Heart right ventricle (tissue), 16 donors: ENCODE data around the gene TSFM. TPM values are rescaled to one million over a fixed set of nuclear protein-coding genes. Genes with fewer than 3 reads are reported as not detected.

ENCODE experiments used
- ATAC-seq, 8 donors: fragments of 200-7000 bp; cut with Tn5 transposase; one replicate each; pipeline ENCODE4 v1.9.1; 2020; ENCODE audit warnings: mild to moderate bottlenecking in 8 of 8, moderate library complexity in 8 of 8, moderate number of reproducible peaks in 1 of 8
- DNase-seq, 2 donors: peaks; one replicate each; pipeline ENCODE4 v3.0.0-alpha.2; 2020
- H3K27ac ChIP-seq, 10 donors: fragments of 200-600 bp; sonication (generic) in 2 of 10; one replicate each; pipeline versions ENCODE4 v1.5.0 to v1.8.0; 2020 to 2022; ENCODE audit warnings: mild to moderate bottlenecking in 3 of 10
- H3K27me3 ChIP-seq, 7 donors: fragments of 200-600 bp; one replicate each; pipeline ENCODE4 v1.8.0; 2021 to 2022; ENCODE audit warnings: mild to moderate bottlenecking in 2 of 7
- H3K36me3 ChIP-seq, 9 donors: fragments of 200-600 bp; sonication (generic) in 1 of 9; one replicate each; pipeline versions ENCODE4 v1.5.0 to v1.8.0; 2020 to 2022; ENCODE audit warnings: mild to moderate bottlenecking in 2 of 9
- H3K4me1 ChIP-seq, 9 donors: fragments of 200-600 bp; sonication (generic) in 1 of 9; one replicate each; pipeline versions ENCODE4 v1.5.0 to v1.8.0; 2020 to 2022; ENCODE audit warnings: mild to moderate bottlenecking in 4 of 9
- H3K4me3 ChIP-seq, 10 donors: fragments of 200-600 bp; sonication (generic) in 2 of 10; one replicate each; pipeline versions ENCODE4 v1.5.0 to v1.8.0; 2020 to 2022; ENCODE audit warnings: mild to moderate bottlenecking in 7 of 10, moderate library complexity in 2 of 10
- H3K9me3 ChIP-seq, 11 donors: fragments of 200-600 bp in 10 of 11; sonication (generic) in 2 of 11; one replicate each; pipeline versions ENCODE4 v1.5.0 to v1.8.0; 2013 to 2022; ENCODE audit warnings: mild to moderate bottlenecking in 2 of 11, control low read depth in 1 of 11, moderate library complexity in 1 of 11
- CTCF ChIP-seq, 9 donors: fragments of 200-600 bp; sonication (generic) in 2 of 9; IDR thresholded peaks; one replicate each; pipeline versions ENCODE4 v1.5.0 to v1.8.0; 2021 to 2022; ENCODE audit warnings: antibody characterized with exemption in 9 of 9, mild to moderate bottlenecking in 5 of 9, moderate library complexity in 1 of 9
- WGBS, 2 donors: extraction: QIAGEN DNeasy Blood & Tissue Kit; methylation state at CpG; one replicate each; pipeline ENCODE4 v1.1.7; 2013; ENCODE audit warnings: inconsistent platforms in 1 of 2; 5-methylcytosine and 5-hydroxymethylcytosine counted together
- intact Hi-C, 10 donors: fragments of 100-400 bp; cut with DNase I; formaldehyde crosslinking; loops; one replicate each; pipeline versions ENCODE4 v1.11.1 to v1.14.2; 2022
- polyA plus RNA-seq, 2 donors: library from polyadenylated mRNA; stranded (reverse); fragments of 200-250 nt; gene quantifications; one replicate each; pipeline ENCODE4 v1.2.3, GENCODE V29; 2013
- total RNA-seq, 10 donors: library from RNA; stranded (reverse); fragmentation: NEBNext Ultra II Directional in 3 of 10; extraction: Animal tissue kit (Norgen Biotek cat#: 25700) in 3 of 10; gene quantifications; one replicate each; pipeline versions ENCODE4 v1.2.1 to v1.2.4, GENCODE V29; 2021 to 2023
- donor health status: Arrhythmogenic right ventricular cardiomyopathy.
- donor health status: ischemic (EF 13 %, LVEDD 7.1; RV severe dilation, severe dysfunction).
- donor health status: healthy with polysubstance abuse.
- donor health status: DM: no; HTN: yes; CAD: no.
- donor health status: DM: no; HTN: no; CAD: no.
- donor health status: ischemic (EF 25% LVEDD 6.9; RV normal size, moderate dysfunction).
- donor health status: ischemic (EF 25% LVEDD 5.7; RV mildly dilated, moderate dysfunction).
- donor health status: healthy.
- donor health status: DM: yes; HTN: yes; CAD: no.
- donor health status: Ischemic cardiomyopathy.
- donor health status: ischemic (EF 35%, LVEDD 5.7; RV mildly dilated, moderate dysfunction).
- donor health status: nonischemic (EF 11% LVEDD 7.7; RV severe dilation, severe dysfunction).
- donor health status: DM: yes; HTN: yes; CAD: no.
- donor health status: PGD.
- donor health status: ischemic (EF 29% LVEDD 5.4; RV normal size, mild dysfunction).
- donor health status: nonischemic (EF 23%, LVEDD 6.1; RV moderate dilation, normal function).

Gene TSFM
- total and polyA plus RNA-seq, 12 donors = 22.9 to 70.6 (median 52.6) TPM

- no peaks in the 10 kb centered on the region for H3K9me3 ChIP-seq
- peak in 7 of 9 donors; percentile 18 to 56 (median 33) for TF ChIP-seq CTCF (IDR thresholded peaks at IDR 0.05)
- H3K36me3 ChIP-seq = peaks cover 0 to 33% (median 0%) of the 10 kb centered on the region in 9 donors
- H3K4me1 ChIP-seq = peaks cover 19 to 65% (median 34%) of the 10 kb centered on the region in 9 donors
- peaks cover 13 to 84% (median 72%) of the 10 kb centered on the region in 7 donors for H3K27me3 ChIP-seq
- intact Hi-C loops = no loop called here
- WGBS, 2 donors = 3 to 12% methylated on average over 67 to 110 of the region's 110 CpGs
- no peak for DNase-seq
- peak overlapping the region; percentile 7 to 77 (median 47) for H3K27ac ChIP-seq
- peak overlapping the region; percentile 25 to 56 (median 50) for H3K4me3 ChIP-seq
- peak in 2 of 8 donors; percentile 4 to 13 for ATAC-seq
These were observed 44.8 kb upstream of the TSFM start for GRCh38 chr12:57737467-57738460.

GRCh38 chr12:57738661-57739237 lies 43.8 kb upstream of the TSFM start, which contains the start of gene AGAP2:
Gene AGAP2, minus strand, starts transcription at chr12:57738742. Its CDS starts 496 bp downstream, at chr12:57738246.
- peak within 1 kb of the TSS; percentile 30 to 77 (median 59) for H3K27ac ChIP-seq
- WGBS, 2 donors = 2 to 13% methylated on average over 30 to 36 of the region's 36 CpGs
- H3K9me3 ChIP-seq = no peaks in the 10 kb centered on the region
- peaks cover 13 to 74% (median 63%) of the 10 kb centered on the region in 7 donors for H3K27me3 ChIP-seq
- ATAC-seq (peak in 2 of 8 donors; percentile 3 to 25), DNase-seq (no peak)
- H3K4me3 ChIP-seq = peak within 1 kb of the TSS; percentile 25 to 56 (median 50)
- H3K36me3 ChIP-seq = peaks cover 0 to 23% (median 0%) of the 10 kb centered on the region in 9 donors
- intact Hi-C loops = no loop called here
- TF ChIP-seq CTCF (IDR thresholded peaks at IDR 0.05) = no peak
- peaks cover 19 to 66% (median 34%) of the 10 kb centered on the region in 9 donors for H3K4me1 ChIP-seq

- Histone ChIP-seq H3K27ac (peak overlapping the region in 8 of 10 donors; percentile 11 to 77 (median 64)), H3K27me3 (peaks cover 13 to 68% (median 56%) of the 10 kb centered on the region in 7 donors), H3K36me3 (peaks cover 0 to 16% (median 0%) of the 10 kb centered on the region in 9 donors), H3K4me3 (peak overlapping the region in 8 of 10 donors; percentile 5 to 56 (median 50)), H3K4me1 (peaks cover 19 to 71% (median 39%) of the 10 kb centered on the region in 9 donors), H3K9me3 (no peaks in the 10 kb centered on the region)
- WGBS, 2 donors = 17 to 18% methylated on average over 7 of the region's 7 CpGs
- intact Hi-C loops = no loop called here
- DNase-seq (no peak), ATAC-seq (peak in 2 of 8 donors; percentile 11 to 31)
- no peak for TF ChIP-seq CTCF (IDR thresholded peaks at IDR 0.05)
These were observed 43.2 kb upstream of the TSFM start for GRCh38 chr12:57739387-57739786.
